CD4-positive, alpha-beta T cell (primary cell): ENCODE results near the gene FAM227B. TPM values are rescaled to one million over a fixed set of nuclear protein-coding genes. Genes with fewer than 3 reads are reported as not detected.
"Not testable (repeated sequence)": the region's sequence is repeated elsewhere in the genome, so short reads cannot be mapped to it uniquely, and the experiment has no call there.

Experiments used
- ATAC-seq: fragments of 200-7000 bp; cut with Tn5 transposase; one replicate; pipeline ENCODE4 v1.10.0; 2022; ENCODE audit warnings: mild to moderate bottlenecking; ENCODE audit not compliant: poor library complexity
- CTCF ChIA-PET: fragments of 350-600 bp; sonication (Branson Sonifier 250); formaldehyde crosslinking; loops from one replicate; lab custom pipeline; 2021; ENCODE audit warnings: antibody characterized with exemption, inconsistent platforms; lab: Charles Lee
- POLR2A ChIA-PET: fragments of 350-600 bp; sonication (Branson Sonifier 250); formaldehyde crosslinking; loops from one replicate; lab custom pipeline; 2021; ENCODE audit warnings: antibody characterized with exemption, inconsistent platforms; lab: Charles Lee
- DNase-seq, 14 experiments: peaks; one replicate each; pipeline ENCODE4 v3.0.0-alpha.2; 2013 to 2020; ENCODE audit warnings: mixed read lengths in 2 of 14
- H3K27ac ChIP-seq, 2 donors: one replicate each; pipeline versions ENCODE4 v1.5.1 to v1.7.0; 2013; ENCODE audit warnings: low read length in 2 of 2, low read depth in 1 of 2, mild to moderate bottlenecking in 1 of 2
- H3K27me3 ChIP-seq, 2 experiments: 1 replicate in 1 of 2; 2 replicates in 1 of 2; pipeline versions ENCODE4 v1.6.1 to v1.7.0; 2013; ENCODE audit warnings: low read length in 2 of 2, control low read depth in 1 of 2, mild to moderate bottlenecking in 1 of 2, moderate library complexity in 1 of 2; ENCODE audit not compliant: insufficient read depth in 2 of 2, control insufficient read depth in 1 of 2
- H3K36me3 ChIP-seq: one replicate; pipeline ENCODE4 v1.6.1; 2013; ENCODE audit warnings: low read length, control low read depth; ENCODE audit not compliant: insufficient read depth
- H3K4me1 ChIP-seq: one replicate; pipeline ENCODE4 v1.6.1; 2013; ENCODE audit warnings: low read length, control low read depth; ENCODE audit not compliant: insufficient read depth
- H3K4me3 ChIP-seq: one replicate; pipeline ENCODE4 v1.5.1; 2013; ENCODE audit warnings: mild to moderate bottlenecking, low read length, moderate library complexity
- H3K9me3 ChIP-seq, 2 experiments: 1 replicate in 1 of 2; 2 replicates in 1 of 2; pipeline versions ENCODE4 v1.6.1 to v1.7.0; 2013; ENCODE audit warnings: low read length in 2 of 2, mild to moderate bottlenecking in 2 of 2, control low read depth in 1 of 2, moderate library complexity in 1 of 2; ENCODE audit not compliant: control insufficient read depth in 1 of 2, insufficient read depth in 1 of 2
- H3K27ac Mint-ChIP-seq: one replicate; pipeline ENCODE4 v1.8.0; 2020; ENCODE audit warnings: mixed read lengths
- H3K27me3 Mint-ChIP-seq: one replicate; pipeline ENCODE4 v1.8.0; 2021; ENCODE audit warnings: mixed read lengths
- H3K36me3 Mint-ChIP-seq: one replicate; pipeline ENCODE4 v1.8.0; 2021; ENCODE audit warnings: low read depth, mixed read lengths
- H3K4me1 Mint-ChIP-seq: one replicate; pipeline ENCODE4 v1.8.0; 2021; ENCODE audit warnings: low read depth, mixed read lengths
- H3K4me3 Mint-ChIP-seq: one replicate; pipeline ENCODE4 v1.8.0; 2020; ENCODE audit warnings: mild to moderate bottlenecking, mixed read lengths
- H3K9me3 Mint-ChIP-seq: one replicate; pipeline ENCODE4 v1.8.0; 2020; ENCODE audit warnings: mixed read lengths
- CTCF ChIP-seq: fragments of 200-600 bp; IDR thresholded peaks from one replicate; pipeline ENCODE4 v1.8.0; 2022; ENCODE audit warnings: antibody characterized with exemption, mild to moderate bottlenecking
- intact Hi-C, 2 experiments: fragments of 100-400 bp; cut with DNase I in 1 of 2; cut with micrococcal nuclease in 1 of 2; formaldehyde crosslinking; loops; one replicate each; pipeline versions ENCODE4 v1.15.1 to v1.9.0; 2023 to 2025; cut with DNase I, micrococcal nuclease
- total RNA-seq, 174 experiments: library from RNA in 2 of 174; stranded (reverse) in 2 of 174; gene quantifications; one replicate each; pipeline ENCODE4 v1.2.3 and lab custom pipeline; 2021 to 2026

Gene FAM227B
- total RNA-seq, 2 experiments from 2014 or later: 3.0 to 4.4 TPM

DNA sequence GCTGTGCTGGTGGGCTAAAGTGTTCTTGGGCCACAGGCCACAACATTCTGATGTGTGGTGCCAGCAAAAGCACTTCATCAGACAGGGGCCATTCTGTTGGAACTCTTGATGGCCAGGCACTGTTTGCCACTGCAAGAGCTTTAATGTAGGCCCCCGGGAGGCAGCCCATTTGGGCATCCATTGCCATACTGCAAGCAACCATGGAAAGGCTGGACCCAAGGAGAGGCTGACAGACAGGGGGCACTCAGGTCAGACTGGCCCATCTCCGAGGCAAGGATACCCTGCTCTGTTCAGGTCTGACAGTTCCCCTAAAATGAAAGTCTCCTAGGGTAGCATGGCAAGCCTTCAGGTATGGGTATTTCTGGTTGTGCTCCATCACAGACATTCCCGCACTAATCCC is 64.2 kb downstream of the FAM227B start:
- POLR2A ChIA-PET: no interaction called here
- TF ChIP-seq CTCF: no peak
- no peak for DNase-seq
- CTCF ChIA-PET: no interaction called here
- no peak overlapping the region for H3K4me3 ChIP-seq
- H3K36me3 Mint-ChIP-seq: peaks cover 49% of the 10 kb centered on the region
- H3K27ac Mint-ChIP-seq: no peak overlapping the region
- H3K27ac ChIP-seq: no peak overlapping the region
- peaks cover 45 to 50% of the 10 kb centered on the region in 2 experiments for H3K9me3 ChIP-seq
- H3K27me3 ChIP-seq: no peaks in the 10 kb centered on the region
- no peaks in the 10 kb centered on the region for H3K4me1 Mint-ChIP-seq
- no peak for ATAC-seq
- peaks cover 35% of the 10 kb centered on the region for H3K9me3 Mint-ChIP-seq
- H3K36me3 ChIP-seq: no peaks in the 10 kb centered on the region
- intact Hi-C loops: no loop called here
- no peak overlapping the region for H3K4me3 Mint-ChIP-seq
- H3K27me3 Mint-ChIP-seq: no peaks in the 10 kb centered on the region
- no peaks in the 10 kb centered on the region for H3K4me1 ChIP-seq

DNA sequence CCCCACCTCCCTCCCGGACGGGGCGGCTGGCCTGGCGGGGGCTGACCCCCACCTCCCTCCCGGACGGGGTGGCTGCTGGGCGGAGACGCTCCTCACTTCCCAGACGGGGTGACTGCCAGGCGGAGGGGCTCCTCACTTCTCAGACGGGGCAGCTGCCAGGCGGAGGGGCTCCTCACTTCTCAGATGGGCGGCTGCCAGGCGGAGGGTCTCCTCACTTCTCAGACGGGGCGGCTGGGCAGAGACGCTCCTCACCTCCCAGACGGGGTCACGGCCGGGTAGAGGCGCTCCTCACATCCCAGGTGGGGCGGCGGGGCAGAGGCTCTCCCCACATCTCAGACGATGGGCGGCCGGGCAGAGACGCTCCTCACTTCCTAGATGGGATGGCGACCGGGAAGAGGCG is 70.3 kb downstream of the FAM227B start:
- H3K27ac ChIP-seq, H3K4me3 Mint-ChIP-seq, H3K27ac Mint-ChIP-seq, CTCF ChIA-PET, intact Hi-C loops, H3K4me3 ChIP-seq, H3K27me3 Mint-ChIP-seq, H3K36me3 Mint-ChIP-seq, POLR2A ChIA-PET, DNase-seq, H3K36me3 ChIP-seq, H3K4me1 ChIP-seq, H3K27me3 ChIP-seq, H3K4me1 Mint-ChIP-seq, ATAC-seq: not testable (repeated sequence)
- peaks cover 23% of the 10 kb centered on the region for H3K9me3 Mint-ChIP-seq
- peaks cover 17 to 21% of the 10 kb centered on the region in 2 experiments for H3K9me3 ChIP-seq

- no peak for ATAC-seq
These were observed 82.1 kb downstream of the FAM227B start for GRCh38 chr15:49538520-49538919.

More at GRCh38 chr15:49538520-49538919, 82.1 kb downstream of the FAM227B start:
- H3K9me3 ChIP-seq: peaks cover 6 to 23% of the 10 kb centered on the region in 2 experiments
- H3K4me1 ChIP-seq: no peaks in the 10 kb centered on the region
- POLR2A ChIA-PET: no interaction called here
- CTCF ChIA-PET: no interaction called here
- Mint-ChIP-seq H3K4me1 (no peaks in the 10 kb centered on the region), H3K4me3 (no peak overlapping the region), H3K27ac (no peak overlapping the region), H3K27me3 (no peaks in the 10 kb centered on the region), H3K9me3 (peaks cover 12% of the 10 kb centered on the region), H3K36me3 (no peaks in the 10 kb centered on the region)
- no peaks in the 10 kb centered on the region for H3K36me3 ChIP-seq
- no peak overlapping the region for H3K4me3 ChIP-seq
- no peak for DNase-seq
- TF ChIP-seq CTCF: no peak
- H3K27me3 ChIP-seq: no peaks in the 10 kb centered on the region
- no peak overlapping the region for H3K27ac ChIP-seq
- intact Hi-C loops: no loop called here
